Aortic smooth muscle cell (primary cell): ENCODE measurements around the gene BTBD7. TPM values are rescaled to one million over a fixed set of nuclear protein-coding genes. Genes with fewer than 3 reads are reported as not detected.

ENCODE experiments used
- total RNA-seq: library from RNA; depleted of rRNA; stranded (reverse); fragments of >200 nt; gene quantifications from 2 replicates; pipeline ENCODE4 v1.2.3, GENCODE V29; 2014

Gene BTBD7
- total RNA-seq: 22.5 and 23.9 TPM in 2 replicates

GRCh38 chr14:93332853-93333630 lies at the start of gene BTBD7:
TSS of gene BTBD7 (minus strand) at chr14:93333036. CDS start at chr14:93296051, 36,985 bp downstream.

GRCh38 chr14:93346926-93347721 lies 14.3 kb upstream of the BTBD7 start, which contains the start of gene COX8C:
TSS of gene COX8C (plus strand) at chr14:93347182. CDS start at chr14:93347269, 87 bp downstream.

GRCh38 chr14:93206793-93207467 lies 125.9 kb downstream of the BTBD7 start, which contains the start of the genes GON7 and UBR7:
TSS of gene GON7 (minus strand) at chr14:93207065. CDS start at chr14:93207037, 28 bp downstream.
TSS of gene UBR7 (plus strand) at chr14:93207256. CDS start at chr14:93207292, 36 bp downstream.

Other genes with a start within 250 kb of the BTBD7 start
- gene ITPK1, start 217.1 kb downstream of the BTBD7 start, total RNA-seq: 14.5 and 21.4 TPM in 2 replicates
- 22.9 TPM in 2 replicates for gene MOAP1, start 148.1 kb downstream of the BTBD7 start, total RNA-seq
- 7.8 and 8.7 TPM in 2 replicates for gene LYSET, start 147.7 kb downstream of the BTBD7 start, total RNA-seq
- 18.0 and 20.3 TPM in 2 replicates for gene GON7, start 126.0 kb downstream of the BTBD7 start, total RNA-seq
- 43.2 and 49.1 TPM in 2 replicates for gene UBR7, start 125.8 kb downstream of the BTBD7 start, total RNA-seq
- not detected in 2 replicates for gene COX8C, start 14.1 kb upstream of the BTBD7 start, total RNA-seq
- gene UNC79, start 97.9 kb upstream of the BTBD7 start, total RNA-seq: under 0.01 and 0.06 TPM in 2 replicates